ENCODE data around the gene PDE7B. TPM values are rescaled to one million over a fixed set of nuclear protein-coding genes. Genes with fewer than 3 reads are reported as not detected.

Gene PDE7B
- total RNA-seq, 1 donor from 2014 or later, result 5.1 TPM

DNA sequence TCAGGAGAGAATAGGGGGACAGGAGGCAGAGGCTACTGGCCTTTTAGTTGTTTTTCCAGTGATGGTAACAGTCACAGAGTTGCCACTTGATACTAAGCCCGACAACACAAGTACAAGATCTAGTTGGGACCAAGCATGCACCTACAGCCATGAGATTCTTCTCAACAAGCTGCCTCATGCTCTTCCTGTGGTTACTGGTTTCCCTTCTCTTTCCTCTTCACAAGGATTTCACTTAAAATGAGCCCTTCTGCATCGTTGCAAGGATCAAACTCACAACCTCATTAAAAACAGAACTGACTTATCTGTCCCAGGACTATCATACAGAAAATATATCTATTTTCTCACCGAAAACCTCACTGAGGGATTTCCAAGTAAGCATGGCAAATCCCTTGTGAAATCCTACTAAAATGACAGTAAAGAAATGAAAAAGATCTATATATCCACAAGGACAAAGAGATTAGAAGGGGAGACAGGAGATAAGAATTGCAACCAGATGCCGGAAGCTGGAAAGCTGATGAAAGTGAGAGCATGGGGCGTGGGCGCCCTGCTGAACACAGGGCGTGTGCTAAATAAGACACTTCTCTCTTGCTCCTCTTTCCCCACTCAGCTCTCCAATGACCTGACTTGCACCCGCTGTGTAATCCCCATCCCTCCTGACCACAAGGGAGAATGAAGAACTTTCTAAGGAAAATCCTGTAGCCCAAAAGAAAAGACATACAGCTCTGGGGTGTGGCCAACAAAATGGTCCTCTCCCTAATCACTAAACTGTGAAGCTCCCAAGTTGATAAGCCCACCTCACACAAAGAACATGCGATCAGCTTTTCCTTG is 385.2 kb downstream of the PDE7B start:
- Mint-ChIP-seq H3K27me3 (no peaks in the 10 kb centered on the region), H3K4me1 (ENCODE audit: unreplicated experiment) (peaks cover 12% of the 10 kb centered on the region), H3K27ac (no peak overlapping the region), H3K36me3 (peaks cover 4% of the 10 kb centered on the region), H3K9me3 (peaks cover 5% of the 10 kb centered on the region), H3K4me3 (no peak overlapping the region)
- TF ChIP-seq, protein P1, sequence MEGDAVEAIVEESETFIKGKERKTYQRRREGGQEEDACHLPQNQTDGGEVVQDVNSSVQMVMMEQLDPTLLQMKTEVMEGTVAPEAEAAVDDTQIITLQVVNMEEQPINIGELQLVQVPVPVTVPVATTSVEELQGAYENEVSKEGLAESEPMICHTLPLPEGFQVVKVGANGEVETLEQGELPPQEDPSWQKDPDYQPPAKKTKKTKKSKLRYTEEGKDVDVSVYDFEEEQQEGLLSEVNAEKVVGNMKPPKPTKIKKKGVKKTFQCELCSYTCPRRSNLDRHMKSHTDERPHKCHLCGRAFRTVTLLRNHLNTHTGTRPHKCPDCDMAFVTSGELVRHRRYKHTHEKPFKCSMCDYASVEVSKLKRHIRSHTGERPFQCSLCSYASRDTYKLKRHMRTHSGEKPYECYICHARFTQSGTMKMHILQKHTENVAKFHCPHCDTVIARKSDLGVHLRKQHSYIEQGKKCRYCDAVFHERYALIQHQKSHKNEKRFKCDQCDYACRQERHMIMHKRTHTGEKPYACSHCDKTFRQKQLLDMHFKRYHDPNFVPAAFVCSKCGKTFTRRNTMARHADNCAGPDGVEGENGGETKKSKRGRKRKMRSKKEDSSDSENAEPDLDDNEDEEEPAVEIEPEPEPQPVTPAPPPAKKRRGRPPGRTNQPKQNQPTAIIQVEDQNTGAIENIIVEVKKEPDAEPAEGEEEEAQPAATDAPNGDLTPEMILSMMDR (conservative IDR thresholded peaks at IDR 0.05), result no peak
- DNase-seq (ENCODE audit: extremely low spot score, unreplicated experiment), result no peak

DNA sequence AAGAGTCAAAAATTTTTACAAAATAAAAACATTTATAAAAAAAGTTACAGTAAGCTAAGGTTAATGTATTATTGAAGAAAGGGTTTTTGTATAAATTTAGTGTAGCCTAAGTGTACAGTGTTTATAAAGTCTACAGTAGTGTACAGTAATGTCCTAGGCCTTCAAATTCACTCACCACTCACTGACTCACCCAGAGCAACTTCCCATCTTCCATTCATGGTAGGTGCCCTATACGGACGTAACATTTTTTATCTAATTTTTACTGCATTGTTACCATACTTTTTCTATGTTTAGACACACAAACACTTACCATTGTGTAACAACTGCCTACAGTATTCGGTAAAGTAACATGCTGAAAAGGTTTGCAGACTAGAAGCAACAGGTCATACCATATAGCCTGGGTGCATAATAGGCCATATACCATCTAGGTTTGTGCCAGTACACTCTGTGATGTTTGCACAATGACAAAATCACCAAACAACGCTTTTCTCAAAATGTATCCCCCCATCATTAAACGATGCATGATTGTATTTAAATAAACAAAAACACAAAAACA is 392.6 kb downstream of the PDE7B start:
- TF ChIP-seq, protein P1 (conservative IDR thresholded peaks at IDR 0.05), result no peak
- H3K4me1 Mint-ChIP-seq (ENCODE audit: unreplicated experiment), result peaks cover 3% of the 10 kb centered on the region
- no peaks in the 10 kb centered on the region for H3K9me3 Mint-ChIP-seq
- no peak overlapping the region for H3K4me3 Mint-ChIP-seq
- no peaks in the 10 kb centered on the region for H3K27me3 Mint-ChIP-seq
- peaks cover 4% of the 10 kb centered on the region for H3K36me3 Mint-ChIP-seq
- H3K27ac Mint-ChIP-seq, result no peak overlapping the region
- no peak for DNase-seq (ENCODE audit: extremely low spot score, unreplicated experiment)
